CD4-positive, alpha-beta memory T cell (primary cell): ENCODE measurements around the gene STAP1. TPM values are rescaled to one million over a fixed set of nuclear protein-coding genes. Genes with fewer than 3 reads are reported as not detected.

Experiments used
- CTCF ChIA-PET: fragments of 350-600 bp; sonication (Branson Sonifier 250); formaldehyde crosslinking; loops from one replicate; lab custom pipeline; 2021; ENCODE audit warnings: inconsistent platforms; ENCODE audit not compliant: partially characterized antibody; lab: Charles Lee
- POLR2A ChIA-PET: fragments of 350-600 bp; sonication (Branson Sonifier 250); formaldehyde crosslinking; loops from one replicate; lab custom pipeline; 2021; ENCODE audit not compliant: partially characterized antibody; lab: Charles Lee
- DNase-seq, 5 donors: peaks; one replicate each; pipeline versions ENCODE4 v3.0.0 to v3.0.0-alpha.2; 2020 to 2022; ENCODE audit warnings: mixed read lengths in 1 of 5
- H3K27ac ChIP-seq: one replicate; pipeline ENCODE4 v1.7.0; 2013; ENCODE audit warnings: low read depth, low read length
- H3K27me3 ChIP-seq: 2 replicates; pipeline ENCODE4 v1.7.0; 2013; ENCODE audit warnings: mild to moderate bottlenecking, low read length, moderate library complexity; ENCODE audit not compliant: insufficient read depth
- H3K36me3 ChIP-seq: 2 replicates; pipeline ENCODE4 v1.7.0; 2013; ENCODE audit warnings: mild to moderate bottlenecking, low read length, moderate library complexity; ENCODE audit not compliant: insufficient read depth
- H3K4me1 ChIP-seq: 2 replicates; pipeline ENCODE4 v1.7.0; 2013; ENCODE audit warnings: mild to moderate bottlenecking, low read length, moderate library complexity; ENCODE audit not compliant: insufficient read depth
- H3K4me3 ChIP-seq, 2 donors: one replicate each; pipeline ENCODE4 v1.7.0; 2013; ENCODE audit warnings: low read length in 2 of 2, mild to moderate bottlenecking in 1 of 2
- H3K9me3 ChIP-seq, 2 donors: one replicate each; pipeline ENCODE4 v1.7.0; 2013; ENCODE audit warnings: low read length in 2 of 2, control low read depth in 1 of 2; ENCODE audit not compliant: control insufficient read depth in 1 of 2
- H3K27ac Mint-ChIP-seq, 7 donors: one replicate each; pipeline ENCODE4 v1.8.0; 2020 to 2021; ENCODE audit warnings: mixed read lengths in 7 of 7, mild to moderate bottlenecking in 6 of 7, inconsistent platforms in 3 of 7, moderate library complexity in 3 of 7
- H3K27me3 Mint-ChIP-seq, 2 donors: one replicate each; pipeline ENCODE4 v1.8.0; 2020 to 2021; ENCODE audit warnings: mixed read lengths in 2 of 2
- H3K36me3 Mint-ChIP-seq, 2 donors: one replicate each; pipeline ENCODE4 v1.8.0; 2020 to 2021; ENCODE audit warnings: mixed read lengths in 2 of 2, inconsistent platforms in 1 of 2, mild to moderate bottlenecking in 1 of 2
- H3K4me1 Mint-ChIP-seq, 4 donors: one replicate each; pipeline ENCODE4 v1.8.0; 2020 to 2021; ENCODE audit warnings: mixed read lengths in 4 of 4, mild to moderate bottlenecking in 1 of 4
- H3K4me3 Mint-ChIP-seq, 8 donors: one replicate each; pipeline ENCODE4 v1.8.0; 2020 to 2021; ENCODE audit warnings: mixed read lengths in 8 of 8, mild to moderate bottlenecking in 7 of 8, moderate library complexity in 6 of 8, inconsistent platforms in 3 of 8
- H3K9me3 Mint-ChIP-seq, 8 donors: one replicate each; pipeline ENCODE4 v1.8.0; 2020 to 2021; ENCODE audit warnings: mixed read lengths in 8 of 8, mild to moderate bottlenecking in 5 of 8, inconsistent platforms in 3 of 8, moderate library complexity in 1 of 8
- intact Hi-C: fragments of 100-400 bp; cut with micrococcal nuclease; formaldehyde crosslinking; loops from one replicate; pipeline ENCODE4 v1.15.1; 2023
- polyA plus RNA-seq, 2 donors: library from polyadenylated mRNA; unstranded; fragments of 300-500 nt; fragmentation: Illumina TruSeq; gene quantifications; one replicate each; pipeline ENCODE4 v1.2.3, GENCODE V29; 2021
- total RNA-seq, 2 experiments: library from RNA; stranded (reverse); gene quantifications; one replicate each; pipeline ENCODE4 v1.2.3, GENCODE V29; 2021

Gene STAP1, protein sequence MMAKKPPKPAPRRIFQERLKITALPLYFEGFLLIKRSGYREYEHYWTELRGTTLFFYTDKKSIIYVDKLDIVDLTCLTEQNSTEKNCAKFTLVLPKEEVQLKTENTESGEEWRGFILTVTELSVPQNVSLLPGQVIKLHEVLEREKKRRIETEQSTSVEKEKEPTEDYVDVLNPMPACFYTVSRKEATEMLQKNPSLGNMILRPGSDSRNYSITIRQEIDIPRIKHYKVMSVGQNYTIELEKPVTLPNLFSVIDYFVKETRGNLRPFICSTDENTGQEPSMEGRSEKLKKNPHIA
- total RNA-seq, result 1 to 10 TPM; 3.6 to 3.9 TPM
- polyA plus RNA-seq, result 1 to 10 TPM; 2.8 to 3.7 TPM

DNA sequence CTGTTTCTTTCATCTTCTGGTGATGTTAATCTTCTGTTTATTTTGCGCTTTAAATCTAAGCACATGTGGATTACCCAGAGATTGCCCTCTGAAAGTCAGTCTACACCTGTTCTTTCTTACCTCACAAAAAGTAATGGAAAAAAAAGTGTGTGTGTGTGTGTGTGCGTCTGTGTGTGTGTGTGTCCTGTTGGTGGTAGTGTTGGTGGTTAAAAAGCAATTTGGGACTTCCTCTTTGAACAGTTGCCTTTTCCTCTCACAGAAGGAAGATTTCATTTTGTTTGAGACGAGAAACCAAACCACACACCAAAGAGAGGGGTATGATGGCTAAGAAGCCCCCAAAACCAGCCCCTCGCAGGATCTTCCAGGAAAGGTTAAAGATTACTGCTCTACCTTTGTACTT lies at the start of gene STAP1:
STAP1 (plus strand) TSS at position 235 of the 400 bp plus-strand sequence; CDS start at position 318, 83 bp downstream.
- Histone ChIP-seq H3K4me3 (no peak within 1 kb of the TSS), H3K4me1 (peaks cover 11% of the 10 kb centered on the region), H3K36me3 (no peaks in the 10 kb centered on the region), H3K9me3 (no peaks in the 10 kb centered on the region), H3K27ac (no peak within 1 kb of the TSS), H3K27me3 (no peaks in the 10 kb centered on the region)
- intact Hi-C loops, result loop anchor here (2.0 kb wide), 1 partner anchor 16 kb away; no protein-coding TSS in a partner anchor
- H3K27me3 Mint-ChIP-seq, result peaks cover 0 to 2% of the 10 kb centered on the region in 2 donors
- H3K27ac Mint-ChIP-seq, result peak within 1 kb of the TSS; percentile 58 to 89 (median 78)
- peaks cover 0 to 3% of the 10 kb centered on the region in 2 donors for H3K36me3 Mint-ChIP-seq
- H3K4me1 Mint-ChIP-seq, result peaks cover 5 to 31% (median 17%) of the 10 kb centered on the region in 4 donors
- CTCF ChIA-PET, result interaction anchor here (1.0 kb wide), 1 partner anchor 190 kb away, joined by 3 read pairs; no protein-coding TSS in a partner anchor
- H3K4me3 Mint-ChIP-seq, result peak within 1 kb of the TSS; percentile 75 to 92 (median 84)
- POLR2A ChIA-PET, result no interaction called here
- H3K9me3 Mint-ChIP-seq, result no peaks in the 10 kb centered on the region
- DNase-seq, result peak; percentile 55 to 61 (median 57)

DNA sequence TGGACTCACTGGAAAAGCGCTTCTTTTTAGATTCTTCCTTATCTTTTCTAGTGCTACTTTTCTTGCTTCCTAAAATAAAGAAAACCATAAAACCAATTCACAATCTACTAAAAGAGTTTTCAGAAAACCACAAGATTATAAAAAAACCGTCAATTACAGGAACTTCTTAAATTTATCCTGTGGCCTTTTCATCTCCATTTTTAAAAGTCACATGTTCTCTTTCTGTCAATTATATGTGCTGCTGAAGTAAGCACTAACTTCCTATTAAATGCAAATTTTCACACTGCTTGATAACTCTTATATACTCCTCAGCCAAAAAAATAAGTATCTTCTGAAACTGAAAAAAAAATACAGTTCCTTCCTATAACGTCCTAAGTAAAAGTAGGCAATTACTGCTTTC lies 46.0 kb upstream of the STAP1 start:
- H3K36me3 Mint-ChIP-seq, result peaks cover 70 to 76% of the 10 kb centered on the region in 2 donors
- H3K27ac ChIP-seq, result no peak overlapping the region
- no peak for DNase-seq
- H3K27me3 ChIP-seq, result no peaks in the 10 kb centered on the region
- H3K4me1 Mint-ChIP-seq, result peaks cover 14 to 26% (median 19%) of the 10 kb centered on the region in 4 donors
- CTCF ChIA-PET, result no interaction called here
- H3K4me3 Mint-ChIP-seq, result no peak overlapping the region
- POLR2A ChIA-PET, result no interaction called here
- no peak overlapping the region for H3K4me3 ChIP-seq
- H3K9me3 ChIP-seq, result no peaks in the 10 kb centered on the region
- intact Hi-C loops, result no loop called here
- no peaks in the 10 kb centered on the region for H3K9me3 Mint-ChIP-seq
- H3K27me3 Mint-ChIP-seq, result no peaks in the 10 kb centered on the region
- peaks cover 25% of the 10 kb centered on the region for H3K36me3 ChIP-seq
- no peaks in the 10 kb centered on the region for H3K4me1 ChIP-seq
- peak overlapping the region in 3 of 7 donors; percentile 1 to 71 (median 49) for H3K27ac Mint-ChIP-seq

DNA sequence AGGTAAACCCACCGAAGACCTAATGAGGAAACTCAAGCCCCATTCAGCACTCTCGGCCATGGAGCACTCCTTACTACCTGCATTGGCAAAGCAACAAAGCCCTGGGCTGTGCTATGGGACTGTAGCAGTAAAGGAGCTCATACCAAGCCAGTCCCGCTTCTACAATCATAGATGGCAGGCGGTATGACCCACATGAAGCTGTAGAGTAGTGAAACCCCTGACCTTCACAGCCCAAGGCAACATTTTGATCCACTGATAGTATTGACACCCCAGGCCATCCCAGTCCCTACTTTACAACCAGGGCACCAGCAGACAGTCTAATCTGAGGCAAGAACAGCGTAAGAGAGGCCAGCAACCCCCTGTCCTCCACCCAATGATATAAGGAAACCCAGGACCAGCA lies 38.4 kb upstream of the STAP1 start:
- Histone ChIP-seq H3K4me3 (no peak overlapping the region), H3K9me3 (no peaks in the 10 kb centered on the region), H3K27ac (no peak overlapping the region), H3K27me3 (no peaks in the 10 kb centered on the region), H3K36me3 (peaks cover 15% of the 10 kb centered on the region), H3K4me1 (peaks cover 27% of the 10 kb centered on the region)
- Mint-ChIP-seq H3K27ac (peak overlapping the region in 1 of 7 donors; percentile 4), H3K4me1 (peaks cover 29 to 52% (median 42%) of the 10 kb centered on the region in 4 donors), H3K36me3 (peaks cover 50 to 64% of the 10 kb centered on the region in 2 donors), H3K9me3 (no peaks in the 10 kb centered on the region), H3K27me3 (no peaks in the 10 kb centered on the region), H3K4me3 (no peak overlapping the region)
- ChIA-PET POLR2A (no interaction called here), CTCF (no interaction called here)
- DNase-seq, result no peak
- intact Hi-C loops, result no loop called here

DNA sequence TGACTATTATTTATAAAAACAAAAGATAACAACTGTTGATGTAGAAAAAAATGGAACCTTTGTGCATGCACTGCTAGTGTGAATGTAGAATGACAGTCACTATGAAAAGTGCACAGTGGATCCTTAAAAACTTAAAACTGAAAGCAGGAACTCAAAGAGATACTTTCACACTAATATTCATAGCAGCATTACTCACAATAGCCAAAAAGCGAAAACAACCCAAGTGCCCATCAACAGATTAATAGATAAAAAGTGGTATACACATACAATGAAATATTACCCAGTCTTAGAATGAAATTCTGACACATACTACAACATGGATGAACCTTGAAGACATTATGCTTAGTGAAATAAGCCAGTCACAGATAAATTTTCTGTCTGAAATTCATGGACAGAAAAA lies 37.0 kb upstream of the STAP1 start:
- intact Hi-C loops, result no loop called here
- peaks cover 15% of the 10 kb centered on the region for H3K36me3 ChIP-seq
- H3K4me1 Mint-ChIP-seq, result peaks cover 37 to 57% (median 53%) of the 10 kb centered on the region in 4 donors
- DNase-seq, result no peak
- H3K4me3 Mint-ChIP-seq, result peak overlapping the region in 1 of 8 donors; percentile 12
- H3K9me3 ChIP-seq, result no peaks in the 10 kb centered on the region
- H3K9me3 Mint-ChIP-seq, result peaks cover 0 to 2% (median 0%) of the 10 kb centered on the region in 8 donors
- CTCF ChIA-PET, result no interaction called here
- no peaks in the 10 kb centered on the region for H3K27me3 Mint-ChIP-seq
- peaks cover 34% of the 10 kb centered on the region for H3K4me1 ChIP-seq
- peak overlapping the region in 2 of 7 donors; percentile 27 to 75 for H3K27ac Mint-ChIP-seq
- peaks cover 54 to 63% of the 10 kb centered on the region in 2 donors for H3K36me3 Mint-ChIP-seq
- H3K4me3 ChIP-seq, result no peak overlapping the region
- H3K27me3 ChIP-seq, result no peaks in the 10 kb centered on the region
- no peak overlapping the region for H3K27ac ChIP-seq
- POLR2A ChIA-PET, result no interaction called here

DNA sequence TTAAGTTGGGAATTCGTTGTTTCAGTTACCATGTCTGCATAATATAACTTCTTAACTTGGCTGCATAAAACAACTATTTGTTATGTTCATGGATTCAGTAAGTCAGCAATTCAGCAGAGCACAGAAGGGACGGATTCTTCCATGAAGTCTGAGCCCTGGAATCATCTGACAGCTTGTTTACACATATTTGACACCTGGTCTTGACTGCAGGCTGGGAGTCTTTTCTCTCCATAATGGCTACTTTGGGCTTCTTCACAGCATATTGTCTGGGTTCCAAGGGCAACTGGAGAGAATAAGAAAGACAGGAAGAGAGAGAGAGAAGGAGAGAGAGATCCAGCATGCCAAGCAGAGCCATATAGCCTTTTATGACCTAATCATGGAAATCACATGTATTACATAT lies 36.3 kb upstream of the STAP1 start:
- Mint-ChIP-seq H3K27ac (peak overlapping the region in 6 of 7 donors; percentile 12 to 82 (median 44)), H3K4me3 (peak overlapping the region in 2 of 8 donors; percentile 15 to 29), H3K9me3 (peaks cover 0 to 2% (median 0%) of the 10 kb centered on the region in 8 donors), H3K27me3 (no peaks in the 10 kb centered on the region), H3K36me3 (peaks cover 57 to 65% of the 10 kb centered on the region in 2 donors), H3K4me1 (peaks cover 43 to 64% (median 60%) of the 10 kb centered on the region in 4 donors)
- POLR2A ChIA-PET, result interaction anchor here (1.3 kb wide), 1 partner anchor 158 kb away, joined by 3 read pairs; no protein-coding TSS in a partner anchor
- H3K27me3 ChIP-seq, result no peaks in the 10 kb centered on the region
- intact Hi-C loops, result no loop called here
- H3K27ac ChIP-seq, result no peak overlapping the region
- no peaks in the 10 kb centered on the region for H3K9me3 ChIP-seq
- peaks cover 41% of the 10 kb centered on the region for H3K4me1 ChIP-seq
- H3K4me3 ChIP-seq, result no peak overlapping the region
- CTCF ChIA-PET, result no interaction called here
- H3K36me3 ChIP-seq, result peaks cover 15% of the 10 kb centered on the region
- DNase-seq, result no peak

DNA sequence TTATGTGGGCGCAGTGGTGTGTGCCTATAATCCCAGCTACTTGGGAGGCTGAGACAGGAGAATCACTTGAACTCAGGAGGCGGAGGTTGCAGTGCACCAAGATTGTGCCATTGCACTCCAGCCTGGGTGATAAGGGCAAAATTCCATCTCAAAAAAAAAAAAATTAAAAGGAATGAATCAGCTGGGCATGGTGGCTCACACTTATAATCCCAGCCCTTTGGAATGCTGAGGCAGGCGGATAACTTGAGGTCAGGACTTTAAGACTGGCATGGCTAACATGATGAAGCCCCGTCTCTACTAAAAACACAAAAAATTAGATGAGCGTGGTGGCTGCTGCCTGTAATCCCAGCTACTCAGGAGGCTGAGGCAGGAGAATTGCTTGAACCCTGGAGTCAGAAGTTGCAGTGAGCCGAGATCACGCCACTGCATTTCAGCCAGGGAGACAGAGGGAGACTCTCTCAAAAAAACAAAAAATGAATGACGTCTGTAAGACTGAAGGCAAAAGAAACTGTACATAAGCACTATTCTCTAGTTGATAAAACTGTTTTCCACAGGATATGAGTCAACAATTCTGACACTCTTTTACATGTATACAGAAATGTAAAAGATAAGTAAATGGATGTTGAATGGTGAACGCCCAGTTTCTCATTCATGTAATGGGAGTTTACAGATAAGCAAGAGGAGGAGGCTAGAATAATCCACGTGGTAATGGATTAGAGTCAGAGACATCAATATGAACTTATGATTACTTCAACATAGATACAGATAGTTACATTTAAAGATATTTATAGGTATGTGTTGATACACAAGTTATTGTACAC lies 35.5 kb upstream of the STAP1 start:
- Mint-ChIP-seq H3K27me3 (no peaks in the 10 kb centered on the region), H3K9me3 (peaks cover 0 to 2% (median 0%) of the 10 kb centered on the region in 8 donors), H3K27ac (peak overlapping the region in 5 of 7 donors; percentile 10 to 82 (median 79)), H3K36me3 (peaks cover 61 to 69% of the 10 kb centered on the region in 2 donors), H3K4me1 (peaks cover 46 to 72% (median 65%) of the 10 kb centered on the region in 4 donors), H3K4me3 (peak overlapping the region in 4 of 8 donors; percentile 1 to 55 (median 36))
- intact Hi-C loops, result no loop called here
- Histone ChIP-seq H3K27ac (no peak overlapping the region), H3K36me3 (peaks cover 15% of the 10 kb centered on the region), H3K27me3 (no peaks in the 10 kb centered on the region), H3K4me3 (no peak overlapping the region), H3K9me3 (no peaks in the 10 kb centered on the region), H3K4me1 (peaks cover 48% of the 10 kb centered on the region)
- ChIA-PET POLR2A (interaction anchor here (1.3 kb wide), 1 partner anchor 158 kb away, joined by 3 read pairs; no protein-coding TSS in a partner anchor), CTCF (no interaction called here)
- DNase-seq, result peak in 2 of 5 donors; percentile 13 to 27
